Measurements from ENCODE around the gene ARID1A. TPM values are rescaled to one million over a fixed set of nuclear protein-coding genes. Genes with fewer than 3 reads are reported as not detected.

The ARID1A gene
- total RNA-seq, 4 donors from 2014 or later: 36.8 to 76.2 (median 44.5) TPM

- TF ChIP-seq EP300 (IDR thresholded peaks at IDR 0.05): no peak
- no peak for TF ChIP-seq POLR2AphosphoS5 (IDR thresholded peaks at IDR 0.05)
- TF ChIP-seq CTCF (IDR thresholded peaks at IDR 0.05): no peak
- TF ChIP-seq POLR2A (IDR thresholded peaks at IDR 0.05; ENCODE audit: low read depth): no peak
- peaks cover 35 to 56% (median 44%) of the 10 kb centered on the region in 4 donors for H3K36me3 ChIP-seq
- peaks cover 6 to 36% (median 12%) of the 10 kb centered on the region in 4 donors for H3K4me1 ChIP-seq
- no peaks in the 10 kb centered on the region for H3K27me3 ChIP-seq
- DNase-seq (ENCODE audit: extremely low spot score): no peak
- 100% methylated on average over 3 of the region's 3 CpGs for WGBS
- intact Hi-C loops (cut with DNase I): no loop called here
- no peak overlapping the region for H3K27ac ChIP-seq (replicated peaks in 1 of 4)
- H3K4me3 ChIP-seq: no peak overlapping the region
- H3K9me3 ChIP-seq: no peaks in the 10 kb centered on the region
Measured at GRCh38 chr1:26758358-26758757, 62.5 kb downstream of the ARID1A start.

- Histone ChIP-seq H3K4me1 (peaks cover 0 to 24% (median 2%) of the 10 kb centered on the region in 4 donors), H3K9me3 (no peaks in the 10 kb centered on the region), H3K27ac (replicated peaks in 1 of 4) (no peak overlapping the region), H3K4me3 (no peak overlapping the region), H3K36me3 (peaks cover 47 to 68% (median 56%) of the 10 kb centered on the region in 4 donors), H3K27me3 (no peaks in the 10 kb centered on the region)
- TF ChIP-seq EP300 (IDR thresholded peaks at IDR 0.05): no peak
- no peak for TF ChIP-seq CTCF (IDR thresholded peaks at IDR 0.05)
- TF ChIP-seq POLR2AphosphoS5 (IDR thresholded peaks at IDR 0.05): no peak
- no peak for TF ChIP-seq POLR2A (IDR thresholded peaks at IDR 0.05; ENCODE audit: low read depth)
- DNase-seq (ENCODE audit: extremely low spot score): no peak
- intact Hi-C loops (cut with DNase I): no loop called here
Measured at GRCh38 chr1:26759531-26759930, 63.7 kb downstream of the ARID1A start.

GRCh38 chr1:26761217-26761616 lies 65.4 kb downstream of the ARID1A start:
- H3K4me3 ChIP-seq: no peak overlapping the region
- no peaks in the 10 kb centered on the region for H3K9me3 ChIP-seq
- no peak for DNase-seq (ENCODE audit: extremely low spot score)
- 62% methylated on average over 3 of the region's 3 CpGs for WGBS
- no peak overlapping the region for H3K27ac ChIP-seq (replicated peaks in 1 of 4)
- peaks cover 0 to 13% (median 0%) of the 10 kb centered on the region in 4 donors for H3K4me1 ChIP-seq
- no peak for TF ChIP-seq POLR2AphosphoS5 (IDR thresholded peaks at IDR 0.05)
- no peak for TF ChIP-seq EP300 (IDR thresholded peaks at IDR 0.05)
- TF ChIP-seq CTCF (IDR thresholded peaks at IDR 0.05): no peak
- no peak for TF ChIP-seq POLR2A (IDR thresholded peaks at IDR 0.05; ENCODE audit: low read depth)
- H3K27me3 ChIP-seq: no peaks in the 10 kb centered on the region
- H3K36me3 ChIP-seq: peaks cover 61 to 82% (median 69%) of the 10 kb centered on the region in 4 donors
- intact Hi-C loops (cut with DNase I): no loop called here

- Histone ChIP-seq H3K4me3 (no peak overlapping the region), H3K27ac (replicated peaks in 1 of 4) (no peak overlapping the region), H3K36me3 (peaks cover 39 to 100% (median 93%) of the 10 kb centered on the region in 4 donors), H3K4me1 (peaks cover 35 to 39% (median 38%) of the 10 kb centered on the region in 4 donors), H3K9me3 (no peaks in the 10 kb centered on the region), H3K27me3 (no peaks in the 10 kb centered on the region)
- intact Hi-C loops (cut with DNase I): no loop called here
- 87% methylated on average over 3 of the region's 4 CpGs for WGBS
- DNase-seq (ENCODE audit: extremely low spot score): no peak
- TF ChIP-seq POLR2AphosphoS5 (IDR thresholded peaks at IDR 0.05) (no peak), POLR2A (IDR thresholded peaks at IDR 0.05; ENCODE audit: low read depth) (no peak), EP300 (IDR thresholded peaks at IDR 0.05) (no peak), CTCF (IDR thresholded peaks at IDR 0.05) (no peak)
Measured at GRCh38 chr1:26767714-26768113, 71.9 kb downstream of the ARID1A start.

GRCh38 chr1:26768755-26769154 lies 72.9 kb downstream of the ARID1A start:
- no peaks in the 10 kb centered on the region for H3K27me3 ChIP-seq

More at GRCh38 chr1:26768755-26769154, 72.9 kb downstream of the ARID1A start:
- no peak overlapping the region for H3K4me3 ChIP-seq
- TF ChIP-seq CTCF (IDR thresholded peaks at IDR 0.05) (no peak), POLR2A (IDR thresholded peaks at IDR 0.05; ENCODE audit: low read depth) (no peak), EP300 (IDR thresholded peaks at IDR 0.05) (no peak), POLR2AphosphoS5 (IDR thresholded peaks at IDR 0.05) (peak in 1 of 2 donors; percentile 17)
- WGBS: 22% methylated on average over 3 of the region's 3 CpGs
- DNase-seq (ENCODE audit: extremely low spot score): no peak
- intact Hi-C loops (cut with DNase I): no loop called here
- H3K9me3 ChIP-seq: no peaks in the 10 kb centered on the region
- peaks cover 34 to 100% (median 93%) of the 10 kb centered on the region in 4 donors for H3K36me3 ChIP-seq
- H3K4me1 ChIP-seq: peaks cover 37 to 46% (median 43%) of the 10 kb centered on the region in 4 donors
- H3K27ac ChIP-seq (replicated peaks in 1 of 4): peak overlapping the region in 3 of 4 donors; percentile 16 to 35 (median 28)

Data from esophagus muscularis mucosa (tissue), 4 donors.